ENCODE data around the gene TUBB4B.

The TUBB4B gene

GRCh38 chr9:137213160-137214060, 27.7 kb upstream of the TUBB4B start:
- no peak for DNase-seq

- DNase-seq: no peak
These were observed 26.5 kb upstream of the TUBB4B start for GRCh38 chr9:137214620-137215019.

DNA sequence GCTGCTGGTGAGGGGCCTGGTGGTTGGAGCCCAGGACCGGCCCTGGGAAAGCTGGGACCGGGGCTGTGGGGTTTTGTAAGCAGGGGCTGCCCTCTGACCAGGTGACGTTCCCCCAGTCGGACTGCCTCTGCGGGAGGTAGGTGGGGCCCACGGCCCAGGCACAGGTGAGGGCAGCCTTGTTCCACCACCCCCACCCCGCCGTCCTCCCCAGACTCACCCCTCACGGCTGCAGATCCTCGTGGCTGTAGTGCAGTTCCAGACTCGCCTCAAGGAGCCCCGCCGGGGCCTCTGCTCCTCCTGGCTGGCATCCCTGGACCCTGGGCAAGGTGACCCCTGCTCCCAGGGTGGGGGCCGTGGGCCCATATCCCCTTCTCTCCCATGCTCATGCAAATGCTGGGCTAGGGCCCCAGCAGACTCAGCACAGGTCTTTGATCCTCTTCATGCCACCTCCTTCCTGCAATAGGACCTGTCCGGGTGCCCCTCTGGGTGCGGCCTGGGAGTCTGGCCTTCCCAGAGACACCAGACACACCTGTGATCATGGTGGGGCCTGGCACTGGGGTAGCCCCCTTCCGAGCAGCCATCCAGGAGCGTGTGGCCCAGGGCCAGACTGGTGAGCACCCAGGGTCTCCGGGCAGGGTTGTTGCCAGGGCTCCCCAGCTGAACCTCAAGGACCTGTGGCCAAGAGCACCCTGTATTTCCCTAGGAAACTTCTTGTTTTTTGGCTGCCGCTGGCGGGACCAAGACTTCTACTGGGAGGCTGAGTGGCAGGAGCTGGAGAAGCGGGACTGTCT, 25.7 kb upstream of the TUBB4B start:
- DNase-seq: no peak

GRCh38 chr9:137216188-137216965, 24.7 kb upstream of the TUBB4B start:
- no peak for DNase-seq

DNA sequence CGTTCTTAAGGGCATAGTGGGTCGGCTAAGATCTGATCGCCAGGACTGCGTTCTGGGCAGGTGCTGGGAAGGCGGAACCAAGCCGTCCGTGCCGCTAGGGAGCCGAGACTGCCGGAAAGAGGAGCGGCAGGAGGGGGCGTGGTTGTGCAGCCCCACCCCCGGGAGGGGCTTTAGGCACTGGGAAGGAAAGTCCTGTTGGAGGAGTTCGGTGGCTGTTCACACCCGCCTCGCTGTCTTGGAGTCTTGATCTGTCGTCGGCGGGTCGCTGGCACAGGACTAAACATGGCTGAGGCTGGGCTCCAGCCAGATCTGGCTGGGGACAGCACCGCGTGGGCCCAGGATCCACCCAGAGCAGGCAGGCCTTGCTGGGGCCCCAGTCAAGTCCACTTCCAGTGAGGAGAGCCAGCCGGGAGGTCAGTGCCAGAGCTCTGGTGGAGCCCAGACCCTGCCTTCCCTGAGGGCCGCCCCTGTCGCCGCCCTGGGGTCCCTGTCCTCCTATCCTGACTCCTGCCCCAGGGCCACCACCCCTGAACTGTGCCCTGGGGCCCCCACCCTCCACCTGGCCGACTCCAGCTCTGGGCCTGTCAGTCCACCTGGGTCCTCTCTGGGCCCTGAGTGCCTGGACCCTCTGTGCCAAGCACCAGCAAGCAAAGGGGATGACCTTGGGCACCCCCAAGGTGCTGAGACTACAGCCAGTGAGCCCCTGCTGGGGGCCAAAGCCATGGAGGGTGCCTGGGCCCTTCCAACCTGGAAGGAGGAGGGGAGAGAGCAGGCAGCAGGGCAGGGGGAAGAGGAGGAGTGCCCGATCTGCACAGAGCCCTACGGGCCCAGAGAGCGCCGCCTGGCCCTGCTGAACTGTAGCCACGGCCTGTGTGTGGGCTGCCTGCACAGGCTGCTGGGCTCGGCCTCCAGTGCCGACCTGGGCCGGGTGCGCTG, 23.5 kb upstream of the TUBB4B start:
- DNase-seq: no peak

- no peak for DNase-seq
These were observed 22.8 kb upstream of the TUBB4B start for GRCh38 chr9:137218212-137218753.

DNA sequence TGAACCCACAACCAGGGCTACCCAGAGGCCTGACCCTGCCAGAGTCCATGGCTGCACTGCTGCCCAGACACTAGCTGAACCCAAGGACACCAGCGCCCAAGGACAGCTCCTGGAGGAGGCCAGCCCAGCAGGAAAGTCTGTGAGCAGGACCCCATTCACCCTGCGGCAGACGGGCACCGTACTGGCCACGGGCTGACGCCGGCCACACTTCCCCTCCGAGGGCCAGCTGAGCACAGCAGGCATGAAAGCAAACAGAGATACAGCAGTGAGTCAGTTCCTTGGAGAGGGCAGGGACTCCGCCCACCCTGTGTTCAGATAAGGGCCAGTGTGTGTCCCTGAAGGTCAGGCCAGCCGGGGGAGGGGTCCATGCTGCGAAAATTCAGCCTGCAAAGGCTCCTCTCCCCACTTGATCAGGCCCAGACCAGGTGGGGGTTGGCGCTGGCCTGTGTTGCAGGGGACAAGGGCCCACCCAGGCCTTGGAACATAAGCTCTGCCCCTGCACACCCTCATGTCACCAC, 22.3 kb upstream of the TUBB4B start:
- no peak for DNase-seq

GRCh38 chr9:137219757-137220316, 21.2 kb upstream of the TUBB4B start:
- no peak for DNase-seq

GRCh38 chr9:137220317-137221094, 20.6 kb upstream of the TUBB4B start:
- DNase-seq: no peak

- no peak for DNase-seq
These were observed 20.0 kb upstream of the TUBB4B start for GRCh38 chr9:137221095-137221505.

DNA sequence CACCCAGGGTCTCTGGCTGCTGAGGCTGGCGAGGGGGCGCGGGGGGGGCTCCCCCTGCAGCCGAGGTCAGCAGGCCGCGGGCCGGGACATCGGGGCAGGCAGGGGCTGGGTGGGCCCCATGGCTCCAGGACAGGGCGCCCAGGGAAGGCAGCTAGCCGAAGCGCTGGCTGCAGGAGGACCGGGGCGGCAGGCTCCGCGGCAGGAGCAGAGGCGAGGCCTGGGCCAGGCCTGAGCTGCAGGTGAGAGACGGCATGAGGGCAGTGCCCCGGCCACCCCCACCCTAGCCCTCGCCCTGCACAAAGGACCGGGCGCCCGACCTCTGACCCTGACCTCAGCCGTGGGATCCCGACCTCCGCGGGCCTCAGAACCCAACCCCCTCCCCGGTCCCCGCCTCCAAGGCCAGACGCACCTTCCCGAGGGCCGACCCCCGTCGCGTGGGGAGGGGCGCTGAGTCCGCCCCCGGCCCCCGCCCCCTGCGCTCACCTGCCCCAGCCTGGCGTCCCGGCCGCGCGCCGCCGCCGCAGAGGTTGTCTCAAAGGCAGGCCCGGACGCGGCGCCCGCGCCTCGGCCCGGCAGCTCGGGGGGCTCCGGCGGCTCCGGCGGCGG, 19.5 kb upstream of the TUBB4B start:
- DNase-seq: no peak

- no peak for DNase-seq
These were observed 18.7 kb upstream of the TUBB4B start, which contains the start of gene RNF208 for GRCh38 chr9:137222190-137223077. TSS of gene RNF208 (minus strand) at chr9:137222240. CDS start at chr9:137221212, 1,028 bp downstream.

DNA sequence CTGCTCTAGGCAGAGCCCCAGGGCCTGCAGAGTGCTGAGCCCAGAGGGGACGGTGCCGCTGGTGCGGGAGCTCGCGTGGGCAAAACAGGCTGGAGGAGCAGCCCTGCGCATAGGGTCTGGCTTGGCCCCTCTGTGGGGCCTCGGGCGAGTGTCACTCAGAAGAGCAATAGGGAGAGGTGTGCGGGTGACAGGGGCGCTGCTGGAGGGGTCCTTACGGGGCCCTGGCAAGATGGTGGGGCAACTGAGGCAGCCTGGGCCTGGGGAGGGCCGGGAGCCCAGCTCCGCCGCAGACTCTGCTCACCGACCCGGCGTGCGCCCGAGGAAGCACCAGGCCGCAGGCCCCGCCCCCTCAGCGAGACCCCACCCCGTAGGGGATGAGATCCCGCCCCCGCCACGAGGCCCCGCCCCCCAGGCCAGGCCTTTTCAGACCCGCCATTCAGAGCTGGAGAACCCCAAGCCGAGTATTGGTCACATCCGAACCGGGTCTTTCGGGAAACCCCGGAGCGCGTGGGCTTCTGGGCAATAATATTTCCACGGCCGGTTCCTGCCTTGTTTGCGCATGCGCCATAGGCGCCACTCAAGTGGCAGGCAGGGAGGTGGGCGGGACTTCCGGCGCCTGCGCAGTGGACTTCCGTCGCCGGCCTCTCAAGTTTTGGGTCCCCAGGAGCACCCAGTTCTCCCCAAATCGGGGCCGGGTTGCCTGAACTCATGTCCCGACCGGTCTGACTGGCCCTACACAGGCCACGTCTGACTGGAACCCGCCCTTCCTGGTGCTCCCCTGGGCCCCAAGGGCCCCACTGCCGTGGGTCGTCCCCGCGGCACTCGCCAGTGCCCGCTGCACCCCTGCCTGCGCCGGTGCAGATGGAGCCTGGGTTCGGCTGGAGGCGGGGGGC, 17.8 kb upstream of the TUBB4B start:
- DNase-seq: peak; percentile 99

DNA sequence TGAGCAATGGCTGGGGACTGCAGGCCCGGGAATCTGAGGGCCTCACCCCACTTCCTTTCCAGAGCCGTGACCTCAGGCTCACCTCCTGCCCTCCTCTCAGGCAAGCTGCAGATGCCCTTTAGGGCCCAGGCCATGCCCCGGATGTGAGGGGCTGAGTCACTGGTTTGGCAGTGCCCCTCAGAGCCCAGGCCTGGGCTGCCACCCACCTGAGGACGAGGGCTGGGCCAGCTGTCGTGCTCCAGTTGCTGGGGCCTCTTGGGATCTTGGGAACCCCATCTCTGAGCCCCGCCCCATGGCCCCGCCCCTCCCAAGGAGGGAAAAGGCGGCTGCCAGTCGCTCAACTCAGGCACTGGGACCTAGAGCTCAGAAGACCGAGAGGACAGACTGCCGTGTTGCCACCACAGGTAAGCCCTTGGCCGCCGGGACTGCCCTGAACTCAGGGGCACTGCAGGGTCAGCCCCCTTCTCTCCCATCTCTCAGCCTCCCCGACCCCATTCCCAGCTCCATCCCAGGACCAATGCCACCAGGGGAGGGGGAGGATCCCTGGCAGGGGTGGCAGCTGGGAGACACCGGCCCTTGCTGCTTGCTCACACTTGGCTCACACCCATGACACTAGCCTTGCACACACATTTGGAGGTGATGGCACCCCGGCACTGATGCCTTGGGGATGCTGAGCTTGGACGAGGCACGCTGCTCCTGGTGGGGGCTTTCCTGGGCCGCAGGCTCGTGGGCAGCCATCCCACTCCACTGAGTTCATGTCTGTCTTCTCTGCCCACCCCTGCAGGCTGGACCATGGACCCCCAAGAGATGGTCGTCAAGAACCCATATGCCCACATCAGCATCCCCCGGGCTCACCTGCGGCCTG, 16.0 kb upstream of the TUBB4B start, which contains the start of gene CYSRT1:
TSS of gene CYSRT1 (plus strand) at position 345 of the 865 bp plus-strand sequence. CDS start at position 793, 448 bp downstream.
- DNase-seq: no peak

DNA sequence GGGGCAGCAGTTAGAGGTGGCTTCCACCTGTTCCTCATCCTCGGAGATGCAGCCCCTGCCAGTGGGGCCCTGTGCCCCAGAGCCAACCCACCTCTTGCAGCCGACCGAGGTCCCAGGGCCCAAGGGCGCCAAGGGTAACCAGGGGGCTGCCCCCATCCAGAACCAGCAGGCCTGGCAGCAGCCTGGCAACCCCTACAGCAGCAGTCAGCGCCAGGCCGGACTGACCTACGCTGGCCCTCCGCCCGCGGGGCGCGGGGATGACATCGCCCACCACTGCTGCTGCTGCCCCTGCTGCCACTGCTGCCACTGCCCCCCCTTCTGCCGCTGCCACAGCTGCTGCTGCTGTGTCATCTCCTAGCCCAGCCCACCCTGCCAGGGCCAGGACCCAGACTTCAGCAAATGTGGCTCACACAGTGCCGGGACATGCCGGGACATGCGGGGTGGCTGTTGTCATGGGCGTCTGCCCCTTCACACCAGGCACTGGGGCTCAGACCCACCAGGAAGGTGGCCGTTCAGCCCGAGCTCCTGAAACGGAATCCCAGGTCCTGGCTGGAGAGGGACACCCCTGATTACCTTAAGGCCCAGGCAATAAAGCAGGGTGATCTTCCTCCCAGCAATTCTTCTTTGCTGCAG, 15.3 kb upstream of the TUBB4B start:
- no peak for DNase-seq
